Measurements from ENCODE around the gene GPRC5D.

Gene GPRC5D

DNA sequence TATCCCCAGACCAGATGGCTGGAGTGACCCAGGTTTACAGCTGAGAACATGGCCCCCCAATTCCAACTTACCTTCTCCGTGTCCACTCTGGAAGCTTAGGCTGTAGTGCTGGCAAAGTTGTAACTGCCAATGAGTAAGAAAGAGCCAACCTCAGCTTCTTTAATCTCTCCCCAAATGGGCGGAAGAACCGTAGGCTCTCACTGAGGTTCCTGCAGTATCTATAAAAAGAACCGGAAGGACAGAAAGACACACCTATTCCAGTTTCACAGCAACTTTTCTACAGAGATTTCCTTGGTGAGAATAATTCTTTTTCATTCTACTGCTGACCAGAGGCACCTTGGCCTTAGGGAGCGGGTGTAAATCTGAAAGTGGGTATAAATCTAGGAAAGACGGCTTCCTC lies at the start of gene GPRC5D:
GPRC5D (minus strand) TSS at position 135 of the 400 bp plus-strand sequence. CDS start 1,786 bp downstream, outside the sequence.
- no peak for DNase-seq (ENCODE audit: low spot score)

DNA sequence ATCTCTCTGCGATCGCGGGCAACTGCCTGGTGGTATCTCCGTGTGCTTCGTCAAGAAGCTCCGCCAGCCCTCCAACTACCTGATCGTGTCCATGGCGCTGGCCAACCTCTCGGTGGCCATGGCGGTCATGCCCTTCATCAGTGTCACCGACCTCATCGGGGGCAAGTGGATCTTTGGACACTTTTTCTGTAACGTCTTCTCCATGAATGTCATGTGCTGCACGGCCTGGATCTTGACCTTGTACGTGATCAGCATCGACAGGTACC lies 49.7 kb upstream of the GPRC5D start:
- DNase-seq (ENCODE audit: low spot score): no peak

DNA sequence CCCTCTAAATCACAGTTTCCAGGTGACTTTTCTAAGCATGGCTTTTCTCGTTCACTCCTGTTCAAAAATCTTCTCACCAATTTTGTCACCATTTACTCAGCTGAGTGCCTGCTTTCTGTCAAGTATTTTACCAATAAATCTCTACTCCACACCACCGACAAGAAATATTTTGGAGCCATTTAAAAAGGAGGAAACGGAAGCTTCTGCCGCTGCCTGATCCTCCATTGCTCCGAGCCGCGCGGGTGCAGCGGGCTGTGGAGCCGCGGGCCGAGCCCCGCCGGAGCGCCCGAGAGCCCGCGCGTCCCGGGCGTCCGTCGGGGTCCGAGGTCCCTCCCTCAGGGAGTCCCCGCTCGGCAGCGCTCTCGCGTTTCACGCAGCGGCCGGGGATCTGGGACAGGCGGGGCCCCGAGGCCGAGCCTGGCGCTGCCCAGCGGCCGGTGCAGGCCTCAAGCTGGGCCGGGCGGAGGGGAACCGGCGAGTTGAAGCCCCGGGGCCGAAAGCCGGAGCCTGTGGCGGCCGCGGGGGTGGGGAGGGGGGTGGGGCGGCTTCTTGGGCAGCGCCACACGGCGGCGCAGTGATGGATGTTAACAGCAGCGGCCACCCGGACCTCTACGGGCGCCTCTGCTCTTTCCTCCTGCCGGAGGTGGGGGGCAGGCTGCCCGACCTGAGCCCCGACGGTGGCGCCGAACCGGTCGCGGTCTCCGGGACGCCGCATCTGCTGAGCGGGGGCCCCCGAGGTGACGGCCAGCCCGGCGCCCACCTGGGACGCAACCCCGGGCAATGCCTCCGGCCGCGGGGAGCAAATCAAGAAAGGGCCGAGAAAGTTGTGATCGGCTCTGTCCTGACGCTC lies 49.2 kb upstream of the GPRC5D start:
- DNase-seq (ENCODE audit: low spot score): peak; percentile 67

DNA sequence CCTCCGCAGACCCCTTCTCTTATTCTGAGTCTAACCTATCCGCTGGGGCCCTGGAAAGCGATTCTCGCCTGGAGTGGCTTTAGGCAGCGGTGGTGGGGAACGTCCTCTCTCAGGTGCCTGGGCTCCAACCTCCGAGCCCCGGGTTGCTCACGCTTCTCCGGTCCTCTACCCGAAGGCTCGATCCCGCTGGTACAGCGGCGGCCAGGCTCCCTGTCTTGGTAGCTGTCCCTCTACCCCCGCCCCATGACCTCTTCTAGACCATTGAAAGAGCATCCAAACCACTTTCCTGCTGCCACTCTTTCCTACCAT lies 48.6 kb upstream of the GPRC5D start:
- DNase-seq (ENCODE audit: low spot score): no peak

DNA sequence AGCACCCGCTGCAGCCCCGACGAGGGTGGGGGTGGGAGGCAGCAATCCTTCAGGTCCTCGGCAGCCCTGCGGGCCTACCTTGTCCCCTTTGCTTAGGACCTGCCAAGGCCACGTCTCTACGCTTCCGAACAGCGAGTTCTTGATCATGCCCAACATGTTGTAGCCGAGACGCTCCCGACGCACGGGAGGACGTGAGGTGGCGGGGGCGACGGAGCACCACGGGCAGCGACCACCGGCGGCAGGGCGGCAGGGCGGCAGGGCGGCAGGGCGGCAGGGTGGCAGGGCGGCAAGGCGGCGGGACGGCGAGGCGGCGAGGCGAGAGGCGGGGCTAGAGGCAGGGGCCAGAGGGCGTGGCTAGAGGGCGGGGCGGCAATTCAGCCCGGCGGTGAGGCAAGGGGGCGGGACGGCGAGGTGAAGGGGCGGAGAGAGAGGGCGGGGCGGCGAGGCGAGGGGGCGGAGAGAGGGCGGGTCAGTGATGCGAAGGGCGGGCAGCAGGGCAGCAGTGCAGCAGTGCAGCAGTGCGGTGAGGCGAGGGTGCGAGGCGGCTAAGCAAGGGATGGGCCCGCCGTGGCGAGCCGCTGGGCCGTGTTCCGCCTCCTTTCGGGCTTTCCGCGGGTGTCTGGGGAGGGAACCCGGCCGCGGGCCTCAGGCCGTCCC lies 48.1 kb upstream of the GPRC5D start, which contains the start of gene HEBP1:
HEBP1 (minus strand) TSS at position 307 of the 657 bp plus-strand sequence; CDS start at position 156, 151 bp downstream.
- peak; percentile 83 for DNase-seq (ENCODE audit: low spot score)

DNA sequence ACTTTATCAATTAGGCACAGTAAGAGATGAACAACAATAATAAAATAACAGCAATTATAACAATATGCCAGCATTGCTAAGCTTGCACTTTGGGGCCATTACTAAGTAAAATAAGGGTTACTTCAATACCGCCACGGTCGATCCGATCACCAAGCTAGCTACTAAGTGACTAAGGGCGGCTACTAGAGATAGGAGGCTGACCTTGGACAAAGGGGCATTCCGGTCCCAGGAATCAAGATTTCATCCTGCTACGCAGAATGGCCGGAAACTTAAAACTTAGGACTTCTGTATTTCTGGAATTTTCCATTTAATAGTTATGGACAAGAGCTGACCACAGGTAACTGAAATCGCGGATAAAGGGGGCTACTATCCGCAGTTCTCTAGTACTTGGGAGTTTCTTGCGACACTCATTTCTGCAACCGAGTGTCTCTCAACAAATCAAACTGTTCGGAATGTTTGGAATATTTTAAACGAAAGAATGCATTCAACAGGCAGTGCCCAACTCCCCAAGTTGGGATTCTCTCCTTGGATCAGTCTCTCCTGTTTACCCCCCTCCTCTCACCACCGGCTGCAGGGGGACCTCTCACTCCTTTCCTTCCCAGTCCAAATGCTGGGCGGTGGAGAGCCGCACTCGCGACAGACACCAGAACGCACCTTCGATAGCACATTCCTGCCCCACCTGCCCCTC lies 47.4 kb upstream of the GPRC5D start:
- DNase-seq (ENCODE audit: low spot score): no peak

DNA sequence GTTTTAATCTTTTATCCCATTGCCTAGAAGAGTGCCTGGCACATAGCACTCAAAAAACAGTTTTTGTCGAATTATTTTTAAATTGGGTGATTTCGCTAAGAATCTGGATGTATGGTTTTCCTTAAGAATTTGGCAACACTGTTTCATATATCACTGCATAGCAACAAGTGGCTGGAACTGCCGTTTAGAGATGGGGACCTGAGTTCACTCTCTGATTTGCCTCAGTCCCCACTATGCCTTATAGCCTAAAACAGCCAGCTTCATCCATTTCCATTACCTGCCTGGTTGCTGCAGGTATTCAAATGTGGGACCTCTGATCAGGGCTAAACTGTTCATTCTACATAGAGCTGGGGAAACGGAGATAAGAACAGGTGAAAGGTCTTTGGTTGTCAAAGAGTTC lies 46.3 kb upstream of the GPRC5D start:
- no peak for DNase-seq (ENCODE audit: low spot score)

DNA sequence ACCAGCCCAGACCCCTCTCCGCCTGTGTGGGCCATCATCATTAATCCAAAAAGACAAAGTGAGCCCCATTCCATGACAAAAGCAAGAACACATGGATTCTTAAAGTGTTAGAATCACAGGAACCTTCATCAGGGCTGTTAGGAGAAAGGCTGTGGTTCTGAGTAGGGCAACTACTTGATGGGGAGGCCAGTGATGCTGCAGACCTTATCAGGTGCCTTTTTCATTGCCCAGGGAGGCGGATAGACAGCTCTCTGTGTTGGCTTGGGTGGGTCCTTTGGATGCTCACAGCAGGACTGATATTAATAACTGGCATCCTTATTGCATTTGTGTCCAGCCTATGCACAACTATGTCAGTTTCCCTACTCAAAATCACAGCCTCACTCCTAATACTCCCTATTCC lies 45.8 kb upstream of the GPRC5D start:
- DNase-seq (ENCODE audit: low spot score): no peak

DNA sequence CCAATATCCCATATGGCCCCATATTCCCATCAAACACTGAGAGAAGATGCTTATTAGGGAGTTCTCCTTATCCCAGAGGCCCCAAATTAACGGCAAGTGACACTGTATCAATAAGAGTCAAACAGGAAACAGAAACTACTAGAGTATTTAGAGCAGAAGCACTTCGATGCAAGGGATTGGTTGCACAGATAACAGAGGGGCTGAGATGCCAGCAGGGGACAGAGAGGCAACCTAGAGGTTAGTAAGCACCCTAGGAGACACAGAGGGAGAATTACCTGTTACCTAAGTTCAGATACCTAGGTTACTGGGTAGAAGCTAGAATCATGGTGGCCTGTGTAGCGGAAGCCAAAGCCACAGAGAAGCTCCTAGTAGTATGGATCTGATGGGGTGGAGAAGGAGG lies 45.2 kb upstream of the GPRC5D start:
- no peak for DNase-seq (ENCODE audit: low spot score)

DNA sequence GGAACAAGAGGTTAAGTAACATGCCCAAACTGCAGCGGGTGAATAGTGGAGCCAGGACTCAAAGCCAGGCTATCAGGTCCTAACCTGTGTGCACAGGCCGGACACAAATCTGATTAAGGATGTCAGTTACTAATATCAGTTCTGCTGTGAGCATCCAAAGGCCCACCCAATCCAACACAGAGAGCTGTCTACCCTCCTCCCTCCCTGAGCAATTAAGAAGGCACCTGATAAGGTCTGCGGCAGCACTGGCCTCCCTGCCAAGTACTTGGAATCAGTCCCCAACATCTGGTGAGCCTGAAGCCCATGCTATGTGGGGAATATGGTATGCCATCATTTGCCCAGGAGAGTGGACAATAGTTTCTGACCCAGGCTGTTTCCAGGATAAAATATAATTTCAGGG lies 44.2 kb upstream of the GPRC5D start:
- DNase-seq (ENCODE audit: low spot score): no peak

DNA sequence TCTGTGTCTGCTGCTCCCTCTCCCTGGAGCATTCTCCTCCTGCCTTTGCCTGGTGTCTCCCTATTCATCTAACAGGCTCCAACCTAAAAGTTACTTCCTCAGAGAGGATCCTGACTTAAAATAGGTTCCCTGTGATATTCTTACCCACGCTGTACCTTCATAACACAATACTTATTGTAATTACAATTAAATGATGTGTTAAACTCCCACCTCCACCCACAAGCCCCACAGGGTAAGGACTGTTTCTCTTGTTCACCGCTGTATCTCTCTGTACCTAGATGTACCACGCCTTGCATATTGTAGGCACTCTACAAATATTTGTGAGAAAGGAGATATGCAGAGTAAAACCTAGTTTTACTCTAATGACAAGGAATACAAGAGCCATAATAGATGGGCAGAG lies 43.1 kb upstream of the GPRC5D start:
- DNase-seq (ENCODE audit: low spot score): no peak

DNA sequence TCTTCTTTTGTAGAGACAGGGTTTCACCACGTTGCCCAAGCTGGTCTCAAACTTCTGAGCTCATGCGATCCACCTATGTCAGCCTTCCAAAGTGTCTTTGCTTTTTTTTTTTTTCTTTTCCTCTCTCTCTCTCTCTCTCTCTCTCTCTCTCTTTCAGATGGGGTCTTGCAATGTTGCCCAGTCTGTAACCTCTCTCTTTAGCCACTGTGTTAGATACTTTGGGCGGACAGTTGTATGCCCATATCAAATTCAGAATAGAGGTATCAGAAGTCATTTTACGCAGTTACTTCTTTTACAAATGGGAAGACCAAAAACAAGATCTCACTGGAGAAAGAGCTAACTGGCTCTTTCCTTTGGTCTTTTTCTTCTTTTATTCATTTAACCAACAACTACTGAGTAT lies 41.4 kb upstream of the GPRC5D start:
- DNase-seq (ENCODE audit: low spot score): no peak

DNA sequence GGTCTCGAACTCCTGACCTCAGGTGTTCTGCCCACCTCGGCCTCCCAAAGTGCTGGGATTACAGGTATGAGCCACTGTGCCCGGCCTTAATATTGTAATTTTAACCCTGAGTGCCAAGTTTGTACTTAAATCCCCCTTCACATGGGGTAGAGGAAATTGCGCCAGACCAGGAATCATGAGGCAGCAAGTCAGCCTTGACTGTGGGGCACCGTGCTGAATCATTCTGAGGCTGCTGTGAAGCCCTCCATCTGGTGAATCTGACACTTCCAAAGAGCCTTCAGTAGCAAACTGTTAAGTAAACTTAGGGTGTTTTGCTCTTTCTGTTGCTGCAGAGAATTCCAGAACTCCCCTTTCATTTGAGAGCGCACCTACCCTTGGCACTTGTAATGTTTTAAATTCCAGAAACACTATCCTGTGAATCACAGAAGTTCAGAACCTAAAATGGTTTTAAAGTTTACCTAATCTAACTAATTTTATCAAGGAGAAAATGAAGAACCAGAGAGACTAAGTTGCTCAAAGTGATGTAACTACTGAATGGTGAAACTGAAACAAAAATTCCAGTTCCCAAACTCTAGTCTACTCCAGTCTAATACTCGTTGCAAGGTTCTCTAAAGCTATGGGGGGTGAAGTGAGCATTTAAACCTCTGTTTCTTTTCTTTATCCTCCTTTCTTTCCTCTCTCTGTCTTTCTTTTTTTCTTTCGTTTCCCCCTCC lies 40.6 kb upstream of the GPRC5D start:
- DNase-seq (ENCODE audit: low spot score): no peak

DNA sequence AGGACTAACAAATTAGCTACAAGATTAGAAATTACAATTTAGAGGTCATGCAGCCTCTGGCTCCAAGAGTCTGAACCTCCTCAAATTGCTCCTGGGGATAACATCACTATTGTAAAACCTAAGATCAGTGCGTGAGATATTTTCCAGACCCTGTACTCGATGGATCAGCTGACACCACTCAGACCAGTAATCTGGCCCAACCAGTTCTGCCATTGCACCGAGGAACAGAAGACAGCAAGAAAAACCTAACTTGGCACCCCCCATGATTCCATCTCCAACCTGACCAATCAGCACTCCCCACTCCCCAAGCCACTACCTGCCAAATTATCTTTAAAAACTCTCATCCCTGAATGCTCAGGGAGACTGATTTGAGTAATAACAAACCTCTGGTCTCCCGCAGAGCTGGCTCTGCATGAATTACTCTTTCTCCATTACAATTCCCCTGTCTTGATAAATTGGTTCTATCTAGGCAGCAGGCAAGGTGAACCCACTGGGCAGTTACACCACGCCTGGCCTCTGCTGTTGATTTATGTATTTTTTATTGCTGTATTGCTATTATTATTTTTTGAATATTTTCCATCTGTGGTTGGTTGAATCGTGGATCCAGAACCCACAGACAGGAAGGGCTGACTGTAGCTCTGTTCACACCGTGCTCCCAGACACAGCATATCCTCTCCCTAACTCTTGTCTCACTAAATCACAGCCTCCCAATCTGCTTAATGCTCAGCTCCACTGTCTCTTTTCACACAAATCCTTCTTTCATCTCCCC lies 38.9 kb upstream of the GPRC5D start:
- DNase-seq (ENCODE audit: low spot score): no peak

DNA sequence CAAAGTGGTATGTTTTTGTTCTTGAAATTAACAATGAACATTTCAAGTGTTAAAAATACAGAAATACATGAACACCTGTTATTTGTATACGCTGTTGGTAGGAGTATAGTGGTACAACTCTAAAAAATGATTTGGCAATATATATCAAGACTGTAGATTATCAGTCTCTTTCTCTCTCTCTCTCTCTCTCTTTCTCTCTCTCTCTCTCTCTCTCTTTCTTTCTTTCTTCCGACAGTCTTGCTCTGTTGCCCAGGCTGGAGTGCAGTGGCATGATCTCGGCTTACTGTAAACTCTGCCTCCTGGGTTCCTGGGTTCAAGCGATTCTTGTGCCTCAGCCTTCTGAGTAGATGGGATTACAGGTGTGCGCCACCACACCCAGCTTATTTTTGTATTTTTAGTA lies 35.5 kb upstream of the GPRC5D start:
- no peak for DNase-seq (ENCODE audit: low spot score)

DNA sequence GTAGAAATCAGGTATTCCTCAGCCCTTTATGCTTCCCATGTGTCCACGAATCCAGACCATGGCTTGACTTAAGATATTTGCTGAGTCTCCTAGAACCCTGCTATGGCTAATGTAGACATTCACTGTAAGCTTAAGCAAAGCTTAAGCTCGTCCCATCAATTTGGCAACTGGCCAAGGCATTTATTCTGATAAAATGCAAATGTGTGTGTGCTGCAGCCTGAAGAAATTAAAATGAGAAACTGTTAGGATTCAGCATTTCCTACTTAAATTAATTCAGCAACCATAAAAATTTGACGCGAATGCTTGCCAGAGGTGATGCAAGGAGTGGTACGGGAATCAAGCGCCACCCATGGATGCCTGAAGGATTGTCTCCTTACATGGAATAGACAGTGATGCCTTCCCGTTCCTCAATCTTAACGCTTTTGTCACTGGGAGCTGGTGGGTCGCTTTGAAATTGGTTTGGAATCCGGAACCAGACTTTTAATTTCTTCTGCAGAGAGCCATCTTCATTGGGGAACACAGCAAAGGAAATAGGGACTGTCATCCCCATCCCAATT lies 34.9 kb upstream of the GPRC5D start:
- DNase-seq (ENCODE audit: low spot score): peak; percentile 35

DNA sequence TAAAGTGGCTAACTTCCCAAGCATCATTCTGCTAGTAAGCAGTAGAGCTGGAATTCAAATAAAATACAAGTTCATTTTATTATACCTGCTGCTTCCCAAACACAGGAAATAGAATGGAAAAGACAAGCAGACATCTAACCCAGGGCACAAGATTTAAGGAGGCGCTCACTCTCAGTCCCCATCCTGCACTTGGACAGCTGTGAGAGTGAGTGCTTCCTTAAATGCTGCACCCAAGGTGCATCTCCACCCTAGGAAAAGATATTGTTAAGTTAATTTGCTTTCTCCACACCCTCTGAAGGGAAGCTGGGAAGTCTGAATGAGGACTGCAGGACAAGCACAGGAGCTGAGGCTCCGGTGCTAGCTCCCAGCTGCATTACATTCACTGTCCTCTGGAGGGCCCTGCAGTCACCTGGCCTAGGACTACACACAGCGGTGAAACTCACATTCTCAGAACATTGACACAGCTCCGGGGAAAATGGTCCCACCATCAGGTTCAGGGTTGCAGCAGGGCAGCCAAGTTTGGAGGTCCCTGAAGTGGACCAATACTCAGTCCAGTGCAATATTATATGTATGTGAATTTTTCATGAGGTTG lies 33.9 kb upstream of the GPRC5D start:
- DNase-seq (ENCODE audit: low spot score): peak; percentile 44

DNA sequence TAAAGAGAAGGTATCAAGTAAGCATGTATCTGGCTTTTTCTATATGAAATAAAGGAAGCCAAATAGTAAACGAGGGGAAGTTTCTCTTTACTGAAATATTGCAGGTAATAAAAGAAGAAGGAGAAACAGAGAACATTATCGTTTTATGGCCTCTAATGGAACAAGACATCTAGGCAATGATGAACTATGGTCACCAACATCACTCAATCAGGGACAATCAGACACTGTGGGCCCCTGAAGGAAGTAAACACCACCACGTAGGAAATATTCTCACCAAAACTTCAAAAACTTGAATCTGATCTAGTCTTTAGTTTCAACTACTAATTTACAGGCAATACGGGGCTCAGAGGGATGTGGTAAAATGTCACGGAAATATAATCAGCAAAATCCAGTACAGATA lies 32.2 kb upstream of the GPRC5D start:
- DNase-seq (ENCODE audit: low spot score): no peak

DNA sequence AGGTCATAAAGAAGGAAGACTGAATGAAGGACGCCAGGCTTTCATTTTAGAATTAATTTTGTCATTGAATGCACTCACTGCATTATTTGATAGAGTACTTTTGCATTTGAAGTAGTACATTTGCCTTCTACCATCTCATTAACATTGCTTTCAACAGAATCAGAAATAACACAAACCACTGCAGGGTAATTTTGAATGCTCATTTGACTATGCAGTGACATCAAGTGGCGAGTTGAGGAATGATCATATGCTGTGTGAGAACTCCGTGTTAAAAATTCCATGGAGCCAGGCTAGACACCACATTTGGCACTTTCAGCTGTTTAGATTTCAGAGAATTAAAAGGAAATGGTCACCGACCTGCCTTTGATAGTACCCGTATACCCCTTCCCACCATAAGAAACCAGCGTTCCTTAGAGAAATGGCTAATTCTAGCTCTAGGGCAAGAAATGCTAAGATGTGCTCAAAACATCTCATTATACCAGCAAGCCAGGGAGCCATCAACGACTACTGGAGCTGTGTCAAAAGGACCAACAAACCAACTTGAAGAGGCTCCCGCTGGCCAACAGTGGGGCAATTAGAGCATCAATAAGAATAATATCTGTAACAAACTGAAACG lies 31.6 kb upstream of the GPRC5D start:
- peak; percentile 60 for DNase-seq (ENCODE audit: low spot score)

DNA sequence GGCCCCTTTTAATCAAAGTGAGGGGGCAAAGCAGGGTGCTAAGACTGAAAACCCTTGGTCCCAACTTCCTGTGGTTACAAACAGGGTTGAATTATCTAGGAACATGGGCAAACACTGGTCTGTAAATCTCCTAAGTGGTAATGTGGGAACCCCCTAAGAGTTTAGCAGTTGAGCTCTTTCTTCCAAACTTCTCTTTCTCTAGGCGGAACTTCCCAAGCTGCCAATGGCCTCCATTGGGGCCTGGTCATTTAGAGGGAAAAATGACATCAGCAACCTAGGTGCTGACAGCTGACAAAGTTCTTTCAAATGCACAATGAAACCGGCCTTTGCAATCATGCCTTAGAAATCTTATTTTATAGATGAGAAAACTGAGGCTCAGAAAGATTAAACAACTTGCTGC lies 30.4 kb upstream of the GPRC5D start:
- no peak for DNase-seq (ENCODE audit: low spot score)

DNA sequence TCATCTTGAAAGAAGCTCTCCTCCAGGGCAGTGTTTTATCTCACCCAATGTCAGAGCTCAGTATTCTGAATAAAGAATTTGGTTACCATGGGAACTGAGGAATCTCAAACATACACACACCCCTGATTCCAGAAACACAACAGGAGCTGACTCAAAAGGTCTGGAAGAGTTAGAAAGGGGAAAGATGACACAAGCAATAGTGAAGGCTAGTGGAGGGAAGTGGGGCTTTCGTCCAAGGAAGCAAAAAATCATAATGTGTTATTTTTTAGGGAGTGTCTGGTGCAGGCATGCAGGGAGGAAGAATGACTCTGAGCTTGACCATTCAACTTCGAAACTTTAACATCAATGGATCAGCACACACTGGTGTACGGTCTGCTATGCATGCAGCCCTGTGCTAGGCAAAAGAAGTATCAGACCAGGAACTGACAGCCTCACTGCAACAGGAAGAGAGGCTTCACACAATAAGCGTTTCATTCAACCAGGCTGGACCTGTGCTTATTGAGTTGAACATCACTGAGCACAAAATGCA lies 27.8 kb upstream of the GPRC5D start:
- no peak for DNase-seq (ENCODE audit: low spot score)

All from NAMALWA (cell line).